ENCODE data around the gene CREBBP.

The CREBBP gene

GRCh38 chr16:3856367-3857141, 24.0 kb downstream of the CREBBP start:
- DNase-seq (ENCODE audit: low read depth, low spot score) = no peak

DNA sequence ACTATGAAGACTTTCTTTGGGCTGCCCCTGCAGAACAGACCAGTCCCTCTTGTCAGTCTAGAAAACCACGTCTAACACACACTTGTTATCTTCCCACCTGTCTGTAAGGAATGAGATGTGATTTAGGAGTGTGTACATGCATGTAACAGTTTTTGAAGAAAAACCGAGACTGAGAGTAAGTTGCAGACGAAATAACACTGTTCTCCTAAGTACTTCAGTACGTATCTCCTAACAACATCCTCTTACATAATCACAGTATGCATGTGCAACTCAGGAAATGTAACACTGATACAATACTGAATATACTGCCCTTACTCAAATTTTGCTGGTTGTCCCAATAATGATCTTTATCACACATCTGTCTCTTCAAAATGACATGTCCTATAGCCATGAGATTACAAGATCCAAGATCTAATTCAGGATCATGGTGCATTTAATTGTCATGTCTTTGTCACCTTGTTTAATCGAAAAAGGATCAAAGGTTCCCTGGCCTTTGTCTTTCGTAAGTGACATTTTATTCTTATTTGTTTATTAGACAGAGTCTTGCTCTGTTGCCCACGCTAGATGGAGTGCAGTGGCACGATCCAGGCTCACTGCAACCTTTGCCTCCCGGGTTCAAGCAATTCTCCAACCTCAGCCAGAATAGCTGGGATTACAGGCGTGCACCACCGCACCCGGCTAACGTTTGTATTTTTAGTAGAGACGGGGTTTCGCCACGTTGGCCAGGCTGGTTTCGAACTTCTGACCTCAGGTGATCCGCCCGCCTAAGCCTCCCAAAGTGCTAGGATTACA, 25.6 kb downstream of the CREBBP start:
- DNase-seq (ENCODE audit: low read depth, low spot score) = no peak

- no peak for DNase-seq (ENCODE audit: low read depth, low spot score)
Measured at GRCh38 chr16:3850544-3850899, 30.0 kb downstream of the CREBBP start.

GRCh38 chr16:3849751-3850543, 30.6 kb downstream of the CREBBP start:
- DNase-seq (ENCODE audit: low read depth, low spot score) = no peak

GRCh38 chr16:3846595-3847091, 33.9 kb downstream of the CREBBP start:
- DNase-seq (ENCODE audit: low read depth, low spot score) = no peak

GRCh38 chr16:3846087-3846486, 34.4 kb downstream of the CREBBP start:
- no peak for DNase-seq (ENCODE audit: low read depth, low spot score)

DNA sequence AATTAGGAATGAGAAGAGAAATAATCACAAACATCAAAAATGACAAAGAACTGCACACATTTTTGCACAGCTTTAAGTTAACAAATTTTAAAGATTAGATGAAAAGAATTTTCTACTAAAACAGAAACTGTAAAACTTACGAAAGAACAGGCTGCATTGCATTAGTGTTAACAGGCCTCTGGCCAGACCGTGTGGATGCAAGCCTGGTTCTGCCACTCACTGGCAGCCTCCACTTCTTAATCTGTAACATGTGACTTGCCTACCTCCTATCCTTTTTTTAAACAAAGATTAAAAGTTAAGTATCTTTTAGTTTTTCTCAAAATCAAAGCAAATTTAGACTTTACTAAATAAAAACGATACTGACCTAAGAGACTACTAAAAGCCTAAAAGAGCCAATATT, 37.5 kb downstream of the CREBBP start:
- DNase-seq (ENCODE audit: low read depth, low spot score) = no peak

DNA sequence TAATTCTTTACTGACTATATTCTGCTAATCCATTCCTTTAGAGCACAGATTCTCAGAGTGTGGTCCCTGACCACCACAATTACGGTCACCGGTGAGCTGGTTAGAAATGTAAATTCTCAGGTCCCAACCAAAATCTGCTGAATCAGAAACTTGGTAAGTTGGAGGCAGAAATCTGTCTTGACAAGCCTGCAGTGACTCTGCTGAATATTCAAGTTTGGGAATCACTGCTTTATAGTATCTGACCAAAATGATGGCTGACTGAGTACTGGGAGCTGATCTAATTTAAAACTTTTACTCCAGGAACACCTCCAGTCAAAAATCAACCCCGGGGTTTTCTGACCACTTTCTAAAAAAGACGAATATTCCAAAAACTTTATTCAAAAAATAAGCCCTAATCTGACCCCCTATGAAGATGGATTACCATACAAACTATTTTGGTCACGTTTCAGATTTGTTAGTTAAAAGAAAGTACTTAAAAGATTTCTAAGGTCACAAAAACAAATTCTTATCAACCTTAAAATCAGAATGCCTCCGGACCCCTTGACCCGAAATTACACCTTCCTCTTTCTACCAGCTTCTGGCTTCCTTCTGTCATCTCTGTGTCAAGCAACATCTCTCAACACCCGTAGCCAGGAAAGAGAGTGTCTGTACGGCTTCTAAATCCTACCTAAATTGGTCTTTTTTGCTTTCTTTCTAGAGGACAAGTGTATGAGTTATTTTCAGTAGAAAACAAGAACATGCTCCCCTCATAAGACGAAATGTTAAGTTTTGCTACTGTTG, 38.6 kb downstream of the CREBBP start:
- DNase-seq (ENCODE audit: low read depth, low spot score) = no peak

DNA sequence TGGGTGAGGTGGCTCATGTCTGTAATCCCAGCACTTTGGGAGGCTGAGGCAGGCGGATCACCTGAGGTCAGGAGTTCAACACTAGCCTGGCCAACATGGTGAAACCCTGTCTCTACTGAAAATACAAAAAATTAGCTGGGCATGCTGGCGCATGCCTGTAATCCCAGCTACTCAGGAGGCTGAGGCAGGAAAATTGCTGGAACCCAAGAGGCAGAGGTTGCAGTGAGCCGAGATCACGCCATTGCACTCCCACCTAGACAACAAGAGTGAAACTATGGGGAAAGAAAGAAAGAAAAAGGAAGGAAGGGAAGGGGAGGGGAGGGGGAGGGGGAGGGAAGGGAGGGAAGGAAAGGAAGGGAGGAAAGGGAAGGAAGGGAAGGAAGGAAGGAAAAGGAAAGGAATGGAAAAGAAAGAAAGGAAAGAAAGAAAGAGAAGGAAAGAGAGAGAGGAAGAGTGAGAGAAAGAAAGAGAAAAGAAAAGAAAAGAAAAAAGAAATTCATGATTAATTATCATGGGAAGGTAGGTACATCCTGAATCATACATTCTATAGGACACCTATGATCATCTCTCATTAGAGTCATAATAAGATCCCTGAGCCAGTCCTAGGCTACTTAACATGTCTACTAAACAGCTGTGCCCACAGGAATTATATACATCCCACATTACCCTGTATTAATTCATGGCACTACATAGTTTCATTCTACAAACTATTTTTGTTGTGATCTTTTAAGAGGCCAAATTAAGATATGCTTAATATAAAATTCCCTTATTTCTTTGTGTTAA, 40.9 kb downstream of the CREBBP start:
- DNase-seq (ENCODE audit: low read depth, low spot score) = no peak

- peak; percentile 49 for DNase-seq (ENCODE audit: low read depth, low spot score)
Measured at GRCh38 chr16:3838600-3839401, 41.7 kb downstream of the CREBBP start.

DNA sequence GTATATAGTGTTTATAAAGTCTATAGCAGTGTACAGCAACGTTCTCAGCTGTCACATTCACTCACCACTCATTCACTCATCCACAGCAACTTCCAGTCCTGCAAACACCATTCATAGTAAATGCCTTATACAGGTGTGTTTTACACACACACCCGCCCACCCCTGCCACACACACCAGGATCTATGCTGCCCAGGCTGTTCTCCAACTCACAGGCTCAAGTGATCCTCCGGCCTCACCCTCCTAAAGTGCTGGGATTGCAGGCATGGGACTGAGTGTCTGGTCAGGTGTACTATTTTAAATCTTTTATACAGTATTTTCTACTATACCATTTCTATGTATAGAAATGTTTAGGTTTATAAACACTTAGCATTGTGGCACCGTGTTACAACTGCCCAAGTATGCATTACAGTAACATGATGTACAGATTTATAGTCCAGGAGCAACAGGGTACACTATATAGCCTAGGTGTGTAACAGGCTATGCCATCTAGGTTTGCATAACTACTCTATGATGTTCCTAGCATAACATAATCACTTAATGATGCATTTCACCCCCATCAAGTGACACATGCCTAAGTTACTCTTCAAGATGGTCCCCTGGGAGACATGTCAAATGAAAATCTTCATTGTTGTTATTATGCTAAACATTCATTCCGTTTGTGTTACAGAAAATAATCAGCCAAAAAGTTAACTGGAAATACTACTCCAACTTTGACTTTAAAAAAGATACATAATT, 42.5 kb downstream of the CREBBP start:
- DNase-seq (ENCODE audit: low read depth, low spot score) = no peak

GRCh38 chr16:3836641-3837040, 43.9 kb downstream of the CREBBP start:
- no peak for DNase-seq (ENCODE audit: low read depth, low spot score)

- no peak for DNase-seq (ENCODE audit: low read depth, low spot score)
Measured at GRCh38 chr16:3835089-3835602, 45.4 kb downstream of the CREBBP start.

- no peak for DNase-seq (ENCODE audit: low read depth, low spot score)
Measured at GRCh38 chr16:3832668-3833067, 47.8 kb downstream of the CREBBP start.

- DNase-seq (ENCODE audit: low read depth, low spot score) = no peak
Measured at GRCh38 chr16:3830625-3831254, 49.8 kb downstream of the CREBBP start.

- DNase-seq (ENCODE audit: low read depth, low spot score) = no peak
Measured at GRCh38 chr16:3829631-3830536, 50.6 kb downstream of the CREBBP start.

GRCh38 chr16:3825940-3826339, 54.6 kb downstream of the CREBBP start:
- no peak for DNase-seq (ENCODE audit: low read depth, low spot score)

Data from astrocyte of the hippocampus (primary cell).